DMS114 treated with DMSO at 0.1 percent for 48 hours (cell line): ENCODE measurements around the gene PLCB2.

ENCODE experiments used
- DNase-seq: peaks from one replicate; lab custom pipeline; 2025; ENCODE audit not compliant: unreplicated experiment; lab: John Stamatoyannopoulos, UW

The PLCB2 gene

DNA sequence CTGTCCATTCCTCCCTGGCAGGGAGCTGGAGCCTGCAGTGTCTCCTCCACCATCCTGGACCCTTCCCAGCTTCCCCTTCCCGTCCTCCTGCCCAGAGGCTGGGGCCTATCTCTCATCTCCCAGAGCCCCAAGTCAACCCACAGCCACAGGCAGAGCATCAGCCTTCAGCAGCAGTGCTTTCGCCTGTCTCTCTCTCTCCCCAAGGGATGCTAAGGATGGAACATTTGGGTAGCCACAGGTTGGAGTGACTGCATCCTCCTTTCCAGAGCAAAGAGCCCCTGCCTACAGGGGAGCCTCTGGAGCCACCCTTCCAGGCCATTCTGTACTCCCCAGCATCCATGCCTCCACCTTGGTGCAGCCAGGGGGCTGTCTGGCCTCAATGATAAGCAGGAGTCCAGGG, 4.2 kb downstream of the PLCB2 start:
- no peak for DNase-seq

DNA sequence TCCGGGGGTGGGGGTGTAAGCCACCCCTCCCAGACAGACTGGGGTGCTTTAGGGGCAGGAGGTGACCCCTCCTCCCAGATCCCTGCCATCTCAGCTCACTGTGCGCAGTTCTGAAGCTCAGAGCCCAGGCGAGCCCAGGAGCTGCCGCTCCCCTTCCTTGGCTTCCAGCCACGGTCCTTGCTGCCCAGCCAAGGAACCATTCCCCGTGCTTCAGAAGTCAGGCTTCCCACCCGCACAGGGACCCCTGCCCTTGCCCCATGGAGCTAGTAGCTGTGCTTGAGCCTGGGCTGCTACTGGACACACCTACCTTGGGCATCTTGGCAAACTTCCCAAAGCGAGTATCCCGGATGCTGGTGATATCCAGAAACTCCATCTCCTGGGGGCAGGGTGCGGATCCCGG, 4.8 kb downstream of the PLCB2 start:
- DNase-seq, result no peak

DNA sequence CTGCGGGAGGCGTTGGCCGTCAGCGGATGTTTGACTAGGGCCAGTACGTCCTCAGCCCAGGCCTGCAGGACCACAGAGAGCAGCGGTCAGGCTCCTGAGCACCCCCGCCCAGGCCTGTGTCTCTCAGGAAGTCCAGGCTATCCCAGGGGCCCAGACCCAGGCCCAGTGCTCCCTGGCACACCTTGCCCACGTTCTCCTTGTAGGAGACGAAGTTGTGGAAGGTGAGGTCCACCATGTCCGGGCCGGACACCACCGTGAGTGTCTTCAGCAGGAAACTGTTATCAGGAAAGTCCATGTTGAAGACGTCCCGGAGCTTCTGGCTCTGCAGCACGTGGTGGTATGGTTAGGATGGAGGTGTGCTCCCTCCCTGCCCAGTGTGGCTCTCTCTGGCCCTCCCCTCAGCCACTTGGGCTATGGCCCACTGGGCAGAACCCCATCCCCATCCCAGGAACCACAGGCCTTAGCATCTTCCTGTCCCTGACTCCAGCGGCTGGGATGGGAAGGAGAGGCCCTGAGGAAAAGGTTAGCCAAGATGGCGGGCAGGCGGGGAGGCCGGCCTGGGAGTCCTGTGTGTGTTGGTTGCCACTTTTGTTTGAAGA, 5.3 kb downstream of the PLCB2 start:
- DNase-seq, result no peak

DNA sequence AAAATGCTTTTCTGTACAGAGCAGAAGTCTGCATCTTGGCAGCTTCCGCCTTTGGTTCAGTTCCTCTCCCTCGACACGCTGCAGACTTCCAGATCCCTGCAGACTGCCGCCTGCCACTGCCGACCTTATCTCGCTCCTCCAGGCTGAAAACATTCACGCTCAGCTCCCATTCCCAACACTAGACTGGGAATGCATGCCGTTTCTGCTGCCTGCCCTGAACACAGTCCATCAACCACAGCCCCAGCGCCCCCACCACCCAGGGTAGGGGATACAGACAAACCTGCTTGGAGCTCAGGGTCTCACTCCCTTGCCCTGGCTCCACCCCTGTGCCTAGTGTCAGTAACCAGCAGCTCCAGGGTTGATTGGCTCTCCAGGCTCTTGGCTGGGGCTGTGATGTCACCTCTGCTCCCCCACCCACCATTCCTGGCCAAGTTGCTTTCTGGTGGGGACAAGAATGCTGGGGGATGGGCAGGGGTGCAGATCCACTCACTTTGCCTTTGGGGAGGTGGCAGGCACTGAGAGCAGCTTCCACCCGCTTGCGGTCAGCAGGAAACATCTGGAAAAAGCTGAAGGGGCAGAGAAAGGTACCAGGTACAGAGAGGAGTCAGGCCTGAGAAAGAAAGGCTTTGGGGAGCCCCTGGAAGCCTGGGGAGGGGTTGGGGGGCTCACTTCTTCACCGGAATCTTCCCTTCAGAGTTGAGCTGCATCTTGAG, 6.1 kb downstream of the PLCB2 start:
- no peak for DNase-seq

DNA sequence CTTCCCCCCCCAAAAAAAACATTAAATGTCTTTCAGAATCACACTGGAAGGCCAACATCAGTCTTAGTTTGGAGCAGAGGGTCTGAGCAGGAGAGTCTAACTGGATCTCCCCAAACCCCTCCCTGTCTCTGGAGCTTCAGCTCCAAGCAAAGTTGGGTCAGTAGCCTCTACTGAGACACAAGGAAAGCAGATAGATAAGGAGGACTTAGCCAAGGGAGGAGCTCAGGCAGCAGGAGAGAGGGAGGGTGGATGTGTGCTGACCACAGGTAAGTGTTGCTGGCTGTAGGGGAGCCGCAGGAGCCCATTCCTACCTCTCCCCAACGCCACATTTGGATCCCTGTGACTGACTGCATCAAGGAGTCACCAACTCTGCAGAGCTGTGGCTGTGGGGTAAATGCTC, 7.0 kb downstream of the PLCB2 start:
- DNase-seq, result no peak

DNA sequence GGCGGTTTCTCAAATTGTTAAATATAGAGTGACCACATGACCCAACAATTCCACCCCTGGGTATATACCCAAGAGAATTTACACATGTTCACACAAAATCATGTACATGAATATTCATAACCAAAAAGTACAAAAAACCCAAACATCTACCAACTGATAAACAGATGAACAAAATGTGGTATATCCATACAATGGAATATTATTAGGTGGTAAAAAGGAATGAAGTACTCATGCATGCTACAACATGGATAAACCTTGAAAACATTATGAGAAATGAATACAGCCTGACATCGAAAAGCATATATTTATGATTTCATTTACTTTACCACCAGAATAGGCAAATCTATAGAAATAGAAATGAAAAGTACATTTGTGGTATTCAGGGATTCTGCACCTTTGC, 7.4 kb downstream of the PLCB2 start:
- DNase-seq, result no peak

DNA sequence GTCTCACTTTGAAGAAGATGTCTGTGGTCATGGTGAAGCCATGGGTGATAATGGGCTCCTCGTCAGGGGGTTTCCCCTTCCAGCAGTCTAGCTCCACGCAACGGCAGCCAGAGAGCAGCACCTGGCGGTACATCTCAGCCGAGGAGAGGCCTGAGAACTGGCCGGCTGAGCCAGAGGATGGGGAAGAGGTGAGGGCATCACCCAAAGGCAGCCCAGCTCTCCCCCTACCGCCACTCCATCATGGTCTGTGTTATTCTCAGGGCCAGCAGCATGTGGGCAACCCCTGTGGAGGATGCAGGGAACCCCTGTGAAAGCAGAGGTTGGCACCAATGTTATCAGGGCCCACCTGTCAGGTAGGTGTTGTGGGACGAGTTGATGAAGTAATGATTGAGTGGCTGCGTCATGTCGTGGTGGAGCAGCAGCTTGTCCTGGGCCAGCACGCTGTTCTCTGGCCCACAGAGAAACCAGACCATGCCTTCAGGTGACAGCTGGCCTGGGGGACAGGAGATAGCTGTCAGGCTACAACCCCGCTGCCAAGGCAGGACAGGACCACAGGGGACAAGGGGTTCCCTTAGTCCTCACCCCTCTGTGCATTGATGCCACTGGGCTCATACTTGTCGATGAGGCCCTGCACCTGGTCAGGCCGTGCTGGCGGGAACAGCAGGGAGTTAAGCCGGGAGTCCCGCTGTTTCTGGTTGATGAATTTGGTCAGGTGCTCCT, 9.4 kb downstream of the PLCB2 start:
- no peak for DNase-seq

DNA sequence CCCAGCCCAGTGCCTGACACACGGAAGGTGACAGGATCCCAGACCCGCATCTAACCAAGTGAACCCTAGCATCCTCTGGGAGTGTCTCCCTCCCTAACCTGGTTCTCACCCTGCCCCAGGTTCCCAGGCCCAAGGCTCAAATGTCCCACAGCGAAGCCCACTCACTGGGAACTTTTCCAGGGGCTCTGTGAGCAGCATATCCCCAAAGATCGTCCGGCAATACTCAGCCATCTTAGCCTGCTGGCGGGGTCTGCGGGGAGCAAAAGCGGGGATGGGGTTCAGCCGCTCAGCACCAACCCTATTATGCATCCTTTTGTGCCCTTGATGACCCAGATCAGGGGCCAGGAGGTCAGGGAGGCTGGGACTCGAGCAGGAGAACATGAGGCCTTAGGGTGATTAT, 10.4 kb downstream of the PLCB2 start:
- DNase-seq, result no peak

DNA sequence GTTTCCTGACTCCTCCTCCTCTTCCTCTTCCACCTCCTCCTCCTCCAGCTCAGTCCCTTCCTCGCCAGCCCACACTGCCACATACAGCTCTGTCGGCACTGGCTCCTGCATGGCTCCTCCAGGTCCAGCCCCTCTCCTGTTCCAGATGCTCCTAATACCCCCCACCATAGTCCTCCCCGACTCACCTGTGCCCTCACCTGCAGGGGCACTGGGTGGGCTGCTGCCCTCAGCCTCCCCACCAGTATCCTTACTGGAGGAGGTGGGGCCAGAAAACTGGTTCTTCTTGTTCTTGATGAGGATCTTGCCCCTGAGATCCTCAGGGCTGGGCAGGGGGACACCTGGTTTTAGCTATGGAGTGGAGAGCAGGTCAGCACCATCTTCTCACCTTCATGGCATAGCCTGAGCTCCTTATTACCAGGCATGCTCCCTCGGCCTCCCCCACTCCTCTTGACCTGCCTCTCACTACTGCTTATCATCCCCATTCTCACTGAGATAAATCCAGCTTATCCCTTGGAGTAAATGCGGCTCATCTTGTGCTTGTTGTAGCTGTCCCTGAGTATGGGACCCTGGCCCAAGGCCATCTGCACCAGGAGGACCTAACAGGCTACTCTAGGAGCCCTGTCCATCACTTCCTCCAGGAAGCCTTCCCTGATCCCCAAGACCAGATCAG, 11.0 kb downstream of the PLCB2 start:
- DNase-seq, result no peak

DNA sequence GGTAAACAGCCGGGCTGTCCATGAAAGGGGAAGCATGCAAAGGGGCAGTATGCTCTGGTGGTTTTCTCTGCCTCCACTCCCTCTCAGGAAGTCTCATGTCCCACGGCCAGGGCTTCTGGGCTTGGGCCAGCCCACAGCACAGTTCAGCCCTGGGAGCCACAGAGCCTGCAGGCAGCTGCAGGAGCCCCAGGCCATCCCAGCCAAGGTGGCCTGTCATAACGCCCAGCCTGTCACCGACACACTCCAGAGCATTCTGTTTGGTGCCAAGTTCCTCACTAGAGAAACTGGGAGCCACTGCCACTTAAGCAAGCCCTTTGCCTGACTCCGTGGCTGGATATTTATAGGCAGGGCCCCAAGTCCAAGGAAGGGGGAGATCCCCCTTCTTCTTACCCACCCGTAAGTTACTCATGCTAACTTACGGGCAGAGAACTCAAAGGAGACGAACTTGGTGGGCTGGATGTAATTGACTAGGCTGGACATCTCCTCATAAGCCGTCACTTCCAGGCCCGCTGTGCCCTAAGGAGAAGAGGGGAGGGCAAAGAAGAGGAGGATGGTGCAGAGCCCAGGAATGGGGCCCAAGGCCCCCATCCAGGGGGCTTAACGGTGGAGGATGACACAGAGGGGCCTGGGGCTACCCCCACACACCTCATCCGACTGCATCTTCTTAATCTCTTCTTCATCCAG, 11.7 kb downstream of the PLCB2 start:
- DNase-seq, result no peak

DNA sequence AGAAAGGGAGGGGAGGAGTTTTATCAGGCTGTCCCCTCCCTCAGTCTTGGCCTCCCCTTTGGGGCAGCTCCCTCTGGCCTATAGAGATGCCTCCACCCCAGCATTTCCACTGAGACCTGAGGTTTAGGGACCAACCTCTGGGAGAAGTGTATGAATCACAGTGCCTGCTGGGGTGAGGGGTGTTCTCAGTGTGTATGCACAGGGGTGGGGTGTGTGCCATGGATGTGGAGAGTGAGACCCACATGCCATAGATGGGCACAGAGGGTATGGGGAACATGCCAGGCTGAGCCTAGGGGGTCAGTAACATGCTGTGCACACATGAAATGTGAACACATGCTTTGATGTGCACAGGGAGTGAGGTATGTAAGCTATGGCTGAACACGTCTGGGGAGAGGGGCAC, 12.4 kb downstream of the PLCB2 start:
- DNase-seq, result no peak

DNA sequence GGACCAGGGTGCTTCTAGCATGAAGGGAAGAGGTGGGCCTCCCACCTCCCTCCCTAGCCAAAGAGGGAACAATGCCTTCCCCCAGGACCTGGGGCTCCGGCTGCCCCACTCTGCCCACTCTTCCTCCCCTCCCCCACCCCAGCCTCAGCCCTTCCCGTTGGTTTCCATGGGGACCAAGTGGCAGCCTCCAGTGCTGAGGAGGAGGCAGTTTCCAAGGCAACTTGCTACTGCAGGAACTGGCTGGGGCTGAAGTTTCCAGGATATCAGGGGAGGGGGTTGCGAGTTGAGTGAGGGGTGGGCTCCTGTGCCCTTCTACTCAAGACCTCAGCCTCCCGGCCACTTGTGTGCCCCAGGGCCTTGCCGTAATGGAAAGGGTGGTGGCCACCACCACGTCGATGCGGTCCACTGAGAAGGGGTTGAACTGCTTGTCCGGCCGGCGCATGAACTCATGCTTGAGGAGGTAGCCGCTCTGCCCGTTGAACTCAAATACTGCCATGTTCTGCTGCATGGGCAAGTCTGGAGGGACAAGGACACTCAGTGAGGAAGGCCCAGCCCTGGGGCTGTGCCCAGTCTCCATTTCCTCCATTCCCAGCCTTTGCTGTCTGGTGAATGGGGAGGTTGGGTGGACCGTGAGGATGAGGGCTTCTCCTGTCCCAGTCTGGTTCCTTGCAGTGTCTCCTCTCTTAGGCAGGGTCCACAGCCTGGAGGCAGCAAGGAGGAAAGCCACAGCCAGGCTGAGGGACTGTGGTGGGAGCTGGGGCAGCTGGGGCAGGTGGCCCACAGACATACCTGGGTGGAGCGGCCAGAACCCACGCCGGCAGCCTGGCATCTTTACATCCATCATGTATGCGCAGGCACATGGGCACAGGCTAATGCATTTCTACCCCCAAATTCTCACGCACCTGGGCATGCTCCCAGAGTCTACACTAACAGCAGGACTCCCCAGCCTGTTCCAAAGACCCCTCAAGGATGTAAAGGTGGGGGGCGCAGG, 13.5 kb downstream of the PLCB2 start:
- DNase-seq, result no peak

DNA sequence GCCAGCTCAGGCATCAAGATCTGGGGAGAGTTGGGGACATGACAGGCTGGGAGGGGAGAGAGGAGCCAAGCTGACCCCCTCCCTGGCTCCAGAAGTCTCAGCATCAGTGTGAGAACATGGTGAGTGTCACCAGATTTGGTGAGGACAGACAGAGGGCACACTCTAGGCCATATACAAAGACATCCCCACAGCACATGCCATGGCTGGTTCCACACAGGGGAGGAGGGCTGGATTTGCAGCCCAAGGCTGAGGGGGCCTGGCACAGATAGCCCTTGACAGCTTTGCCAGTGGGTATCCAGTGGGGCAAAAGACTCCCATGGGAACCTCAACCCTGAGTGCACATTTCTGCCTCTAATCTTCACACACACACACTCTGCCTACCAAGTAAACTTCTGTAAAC, 14.7 kb downstream of the PLCB2 start:
- DNase-seq, result no peak

DNA sequence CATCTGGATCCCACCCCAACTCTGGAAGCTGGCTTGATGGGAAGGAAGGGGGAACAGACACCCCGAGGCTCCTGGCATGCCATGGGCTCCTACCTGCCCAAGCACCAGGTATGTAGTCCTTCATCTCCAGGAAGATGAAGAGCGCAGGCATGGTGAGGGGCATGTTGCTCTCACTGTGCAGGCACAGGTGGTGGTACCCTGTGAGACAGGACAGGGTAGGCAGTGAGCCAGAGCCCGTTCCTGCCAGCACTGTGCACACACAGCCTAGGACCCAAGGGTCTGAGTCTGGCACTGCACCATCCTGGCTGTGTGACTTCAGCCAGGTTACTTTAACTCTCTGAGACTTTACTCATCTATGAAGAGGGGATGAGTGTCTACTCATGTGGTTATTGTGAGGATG, 15.5 kb downstream of the PLCB2 start:
- DNase-seq, result no peak

DNA sequence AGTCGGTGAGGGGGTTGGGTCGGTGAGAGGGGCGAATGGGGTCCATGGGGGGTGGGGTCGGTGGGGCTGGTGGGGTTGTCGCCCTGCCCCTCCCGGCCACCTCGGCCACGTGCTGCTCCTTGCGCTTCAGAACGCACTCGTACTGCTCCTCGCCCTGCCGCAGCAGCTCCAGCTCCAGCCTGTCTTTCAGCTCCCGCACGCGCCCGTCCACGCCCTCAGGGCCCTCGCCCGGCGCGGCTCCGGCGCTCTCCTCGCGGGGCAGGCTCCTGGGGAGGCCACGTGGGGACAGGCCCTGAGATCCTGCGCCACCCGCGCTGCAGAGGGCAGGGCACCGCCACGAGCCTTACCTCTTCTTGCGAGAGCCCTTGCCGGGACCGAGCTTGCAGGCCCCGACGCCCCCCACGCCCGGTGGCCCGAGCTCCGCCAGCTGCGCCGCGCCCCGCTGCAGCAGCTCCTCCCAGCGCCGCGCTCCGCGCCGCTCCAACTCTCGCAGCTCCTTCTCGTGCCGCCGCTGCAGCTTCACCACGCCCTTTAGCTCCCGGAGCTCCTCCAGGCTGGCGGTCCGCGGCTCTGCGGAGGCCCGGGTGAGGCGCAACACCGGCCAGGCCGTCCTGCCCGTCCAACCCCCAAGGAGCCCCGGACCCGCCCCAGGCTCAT, 16.7 kb downstream of the PLCB2 start:
- DNase-seq, result no peak

DNA sequence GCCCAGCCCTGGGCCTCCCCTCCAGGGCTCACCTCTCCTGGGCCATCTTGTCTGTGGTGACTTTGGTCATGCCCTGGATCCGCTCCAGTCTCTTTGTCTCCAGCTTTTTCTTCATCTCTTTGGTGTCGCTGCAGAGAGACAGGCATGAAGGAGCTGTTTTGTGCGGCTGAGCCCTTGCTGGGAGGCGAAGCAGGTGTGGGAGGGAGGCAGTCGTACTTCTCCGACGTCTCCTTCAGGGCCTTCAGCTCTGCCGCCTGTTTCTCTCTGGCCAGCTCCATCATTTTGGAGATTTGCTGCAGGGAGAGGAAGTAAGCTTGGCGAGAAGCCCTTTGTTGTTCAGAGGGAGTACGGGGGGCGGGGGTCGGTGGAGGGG, 17.2 kb downstream of the PLCB2 start:
- DNase-seq, result no peak

DNA sequence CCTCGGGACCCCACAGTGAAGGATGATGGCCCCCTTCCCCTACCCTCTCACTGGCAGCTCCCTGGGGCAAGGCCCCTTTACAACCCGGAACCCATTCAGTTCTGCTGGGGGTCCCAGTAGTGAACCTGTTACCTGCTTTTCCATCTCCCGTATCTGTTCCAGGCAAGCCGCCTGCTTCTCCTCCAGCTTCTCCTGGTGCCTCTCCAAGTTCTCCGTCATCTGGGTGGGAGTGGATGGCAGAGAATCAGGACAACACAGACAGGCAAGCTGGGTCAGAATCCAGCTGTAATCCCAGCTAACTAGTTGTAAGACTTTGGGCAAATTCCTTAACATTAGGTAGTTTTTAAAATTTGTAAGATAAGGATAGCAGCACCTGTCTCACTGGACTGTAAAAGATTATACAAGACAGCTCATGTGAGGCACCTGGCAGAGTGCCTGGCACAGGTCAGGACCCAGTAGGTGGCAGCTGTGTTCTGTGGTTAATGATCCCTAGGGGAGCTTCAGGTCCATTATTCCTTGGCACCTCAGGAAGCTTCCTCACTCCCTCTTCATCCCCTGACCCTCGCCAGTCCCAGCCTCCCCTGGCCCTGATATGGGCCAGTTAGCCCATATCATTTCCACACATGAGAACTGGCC, 18.5 kb downstream of the PLCB2 start:
- no peak for DNase-seq

DNA sequence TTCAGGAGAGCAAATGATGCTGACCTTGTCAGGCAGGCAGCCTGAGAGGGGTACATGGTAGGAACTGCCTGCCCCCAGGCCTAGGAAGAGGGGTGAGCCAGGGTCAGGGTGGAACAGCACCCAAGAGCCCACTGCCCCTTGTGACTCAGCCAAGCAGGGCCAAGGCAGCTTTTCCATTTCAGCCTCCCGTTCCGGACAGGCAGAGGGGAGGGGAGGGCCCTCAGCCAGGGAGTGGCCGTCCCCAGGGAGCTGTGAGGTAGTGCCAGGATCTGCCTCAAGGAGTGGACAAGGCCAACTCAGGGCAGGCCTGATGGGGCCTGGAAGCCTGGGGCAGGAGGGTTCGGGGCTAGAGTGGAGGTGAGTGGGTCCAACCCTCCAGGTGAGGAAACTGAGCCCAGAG, 19.8 kb downstream of the PLCB2 start:
- DNase-seq, result no peak

DNA sequence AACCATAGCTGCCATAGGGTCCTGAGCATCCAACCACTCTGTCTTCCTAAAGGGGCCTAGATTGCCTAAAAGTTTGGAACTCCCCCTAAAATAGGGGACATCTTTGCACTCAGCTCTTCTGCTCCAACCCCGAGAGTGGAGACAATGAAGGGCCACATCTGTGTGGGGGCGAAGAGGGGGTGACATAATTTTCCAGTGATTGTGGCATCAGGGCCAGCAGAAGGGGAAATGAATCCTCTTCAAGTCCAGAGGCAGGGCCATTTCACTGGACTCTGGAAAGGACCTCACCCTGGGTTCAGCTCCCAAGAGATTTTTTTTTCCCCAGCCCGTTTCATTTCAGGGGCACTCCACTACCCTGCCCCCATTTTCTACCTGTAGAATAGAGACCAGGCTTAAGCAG, 20.2 kb downstream of the PLCB2 start:
- no peak for DNase-seq
